ENCODE measurements around the gene PIK3C2G. TPM values are rescaled to one million over a fixed set of nuclear protein-coding genes. Genes with fewer than 3 reads are reported as not detected.

Gene PIK3C2G
- total RNA-seq, 2 experiments from 2014 or later = not detected

DNA sequence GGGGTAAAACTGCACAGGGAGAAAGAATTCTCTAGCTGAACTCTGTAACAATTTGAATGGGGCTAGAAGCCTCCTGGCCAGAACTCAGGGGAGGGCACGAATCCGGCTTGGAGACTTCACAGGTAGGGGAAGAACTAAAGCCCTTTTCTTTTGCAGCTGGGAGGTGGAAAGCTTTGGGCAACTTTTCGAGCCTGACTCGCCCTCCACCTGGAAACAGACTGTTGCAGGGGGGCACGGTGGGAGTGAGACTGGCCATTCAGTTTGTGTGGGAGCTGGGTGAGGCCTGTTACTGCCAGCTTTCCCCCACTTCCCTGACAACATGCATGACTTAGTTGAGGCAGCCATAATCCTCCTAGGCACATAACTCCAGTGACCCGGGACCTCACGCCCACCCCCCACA, 340.6 kb downstream of the PIK3C2G start:
- ChIA-PET CTCF (no interaction called here), POLR2A (no interaction called here)

DNA sequence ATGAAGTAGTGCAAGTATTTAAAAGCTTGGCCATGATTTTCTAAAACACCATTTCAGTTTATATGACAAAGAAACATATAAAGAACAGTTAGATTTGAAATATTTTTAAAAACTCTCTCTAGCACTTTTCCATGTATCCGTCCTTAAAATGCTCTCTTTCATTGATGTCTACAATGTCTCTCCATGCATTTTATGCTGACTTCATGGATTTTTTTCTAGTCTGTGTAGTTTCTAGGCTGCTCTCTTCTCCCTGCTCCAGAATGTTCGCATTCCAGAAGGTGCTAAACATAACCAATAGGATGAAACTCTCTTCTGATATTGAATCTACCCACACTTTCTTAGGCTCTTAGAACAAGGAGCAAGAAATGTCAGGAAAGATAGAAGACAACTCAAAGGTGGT, 351.7 kb downstream of the PIK3C2G start:
- CTCF ChIA-PET = no interaction called here
- POLR2A ChIA-PET = no interaction called here

DNA sequence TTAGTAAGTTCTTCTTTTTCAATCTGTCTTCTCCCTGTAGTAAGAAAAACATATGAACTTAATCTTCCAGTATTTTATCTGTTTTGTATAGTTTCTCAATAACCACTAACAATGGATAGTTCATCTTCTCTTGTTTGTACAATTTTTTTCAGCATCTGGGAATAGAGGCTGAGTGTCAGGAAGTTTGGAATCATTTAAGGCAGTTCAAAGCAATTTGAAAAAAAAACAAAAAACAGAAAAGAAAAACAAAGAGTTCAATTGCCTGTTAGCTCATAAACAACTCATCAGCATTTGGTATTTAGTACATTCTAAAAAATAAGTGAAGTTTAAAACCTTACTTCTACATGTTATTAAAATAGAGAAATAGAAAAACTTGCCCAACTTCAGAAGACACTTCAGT, 359.7 kb downstream of the PIK3C2G start:
- CTCF ChIA-PET = no interaction called here
- POLR2A ChIA-PET = no interaction called here

DNA sequence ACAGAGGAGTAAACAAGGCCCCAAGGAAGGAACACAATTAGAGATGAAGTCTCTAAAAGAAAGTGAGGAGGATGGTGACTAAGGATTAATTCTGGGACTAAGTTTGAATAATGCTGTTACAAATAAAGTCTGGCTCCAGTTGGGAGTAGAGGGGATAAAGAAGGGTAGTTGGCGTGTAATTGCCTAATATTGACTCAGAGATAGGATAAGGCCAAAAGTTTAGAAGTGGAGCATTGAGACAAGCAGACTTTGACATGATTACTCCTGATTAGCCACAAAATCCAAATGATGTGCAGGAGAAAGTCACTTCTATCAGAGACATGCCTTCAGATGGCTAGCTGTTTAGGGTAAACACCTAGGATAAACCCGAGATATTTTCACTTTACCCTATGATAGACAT, 368.1 kb downstream of the PIK3C2G start:
- CTCF ChIA-PET = no interaction called here
- POLR2A ChIA-PET = no interaction called here

DNA sequence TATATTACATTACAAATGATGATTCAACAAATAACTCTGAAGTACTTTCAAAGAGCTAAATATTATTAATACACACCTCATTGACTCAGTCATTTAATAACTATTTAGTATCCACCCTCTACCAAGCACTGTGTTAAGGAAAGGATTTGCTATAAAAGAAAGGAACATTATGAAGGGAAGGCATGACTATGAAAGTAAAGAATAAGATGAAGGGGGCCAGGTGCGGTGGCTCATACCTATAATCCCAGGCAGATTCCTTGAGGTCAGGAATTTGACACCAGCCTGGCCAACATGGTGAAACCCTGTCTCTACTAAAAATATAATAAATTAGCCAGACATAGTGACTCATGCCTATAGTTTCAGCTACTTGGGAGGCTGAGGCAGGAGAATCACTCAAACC, 368.6 kb downstream of the PIK3C2G start:
- CTCF ChIA-PET = no interaction called here
- POLR2A ChIA-PET = no interaction called here

DNA sequence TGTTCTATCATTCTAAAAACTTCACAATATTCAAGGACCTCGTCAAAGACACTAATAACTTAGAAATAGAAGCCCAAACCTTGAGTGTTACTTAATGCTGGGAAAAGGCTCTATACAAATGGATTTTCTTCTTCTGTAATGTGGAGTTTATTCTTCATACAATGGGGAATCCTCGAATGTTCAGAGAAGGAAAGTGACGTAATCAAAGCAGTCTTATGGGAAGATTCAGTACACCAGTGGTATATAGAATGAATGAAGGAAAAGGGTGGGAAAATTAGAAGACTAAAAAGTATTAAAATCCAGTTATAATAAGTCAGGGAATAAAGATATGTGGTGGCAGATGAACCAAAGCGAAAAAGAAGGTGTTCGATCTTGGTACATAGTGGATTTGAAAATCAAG, 370.0 kb downstream of the PIK3C2G start:
- ChIA-PET POLR2A (no interaction called here), CTCF (no interaction called here)

DNA sequence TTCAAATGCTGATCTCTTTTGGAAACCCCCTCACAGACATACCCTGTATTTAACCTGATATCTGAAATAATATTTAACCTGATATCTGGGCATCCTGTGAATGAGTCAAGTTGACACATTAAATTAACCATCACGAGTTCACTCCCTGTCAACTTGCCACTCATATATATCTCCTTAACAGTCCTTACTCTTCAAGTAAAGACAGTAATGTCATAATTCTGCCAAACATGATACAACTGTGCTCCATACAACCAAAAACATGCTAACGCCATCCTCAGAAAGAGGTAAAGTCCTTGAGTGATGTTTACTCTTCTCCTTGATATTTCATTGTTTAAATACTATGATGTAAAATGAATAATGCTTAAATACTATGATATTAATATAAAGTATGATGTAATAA, 371.5 kb downstream of the PIK3C2G start:
- ChIA-PET CTCF (no interaction called here), POLR2A (no interaction called here)

DNA sequence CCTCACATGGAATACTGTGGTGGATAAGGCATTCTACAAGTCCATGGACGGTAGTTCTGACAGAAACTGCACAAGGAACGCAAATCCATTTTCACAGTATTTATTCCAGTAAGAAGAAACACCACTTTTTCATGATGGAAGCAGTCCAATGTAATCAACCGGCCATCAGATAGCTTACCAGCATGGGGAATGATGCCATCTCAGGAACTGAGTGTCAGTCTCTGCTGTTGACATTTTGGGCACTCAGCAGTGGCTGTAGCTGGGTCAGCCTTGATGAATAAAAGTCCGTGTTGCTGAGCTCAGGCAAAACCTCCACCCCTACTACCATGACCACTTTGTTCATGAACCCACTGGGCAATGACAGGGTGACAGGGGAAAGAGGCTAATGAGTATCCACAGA, 373.1 kb downstream of the PIK3C2G start:
- POLR2A ChIA-PET = no interaction called here
- CTCF ChIA-PET = interaction anchor here (1.0 kb wide), 1 partner anchor 15 kb away, joined by 3 read pairs; no protein-coding TSS in a partner anchor

DNA sequence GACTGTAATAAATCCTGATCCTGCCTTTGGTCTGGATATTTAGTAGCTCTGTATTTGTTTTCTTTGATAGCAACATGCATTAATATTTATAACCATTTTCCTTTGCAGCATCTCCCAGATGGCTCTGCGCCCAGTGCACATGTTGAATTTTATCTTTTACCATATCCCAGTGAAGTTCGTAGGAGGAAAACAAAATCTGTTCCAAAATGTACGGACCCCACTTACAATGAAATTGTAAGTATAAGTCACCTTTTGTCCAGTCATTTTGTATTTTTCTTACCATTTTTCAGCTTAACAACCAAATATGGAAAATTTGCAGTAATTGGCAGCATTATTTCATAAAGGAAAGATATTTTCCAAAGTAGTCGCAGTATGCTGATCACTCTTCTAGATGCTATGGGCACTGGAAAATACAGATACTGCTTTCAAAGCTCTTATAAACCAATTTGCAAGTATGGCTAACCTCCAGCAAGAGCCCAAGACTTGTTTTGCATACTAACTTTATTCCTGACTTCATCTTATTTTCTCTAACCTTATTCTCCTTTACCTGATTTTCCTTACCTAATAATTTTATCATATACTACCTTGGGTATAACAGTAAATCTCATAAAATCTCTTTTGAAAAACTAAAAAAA, 379.1 kb downstream of the PIK3C2G start:
- POLR2A ChIA-PET = no interaction called here
- CTCF ChIA-PET = no interaction called here

DNA sequence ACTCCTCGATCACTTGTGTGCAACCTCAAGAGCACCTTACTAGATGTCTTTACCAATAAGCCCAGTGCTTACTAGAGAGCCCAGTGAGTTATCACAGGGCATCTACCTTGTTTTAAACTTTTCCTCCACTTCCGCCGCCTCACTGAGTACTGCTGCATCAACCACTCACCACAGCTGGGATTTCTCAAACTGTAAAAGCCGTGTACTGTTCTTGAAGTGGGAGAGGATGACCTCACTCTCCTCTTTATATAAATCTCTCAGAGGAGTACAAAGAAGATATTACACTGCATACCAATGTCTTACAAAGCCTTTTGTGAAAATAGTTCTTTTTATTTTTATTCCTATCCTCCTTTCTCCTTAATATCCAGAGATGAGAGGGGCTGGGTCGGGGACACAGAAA, 382.4 kb downstream of the PIK3C2G start:
- POLR2A ChIA-PET = no interaction called here
- CTCF ChIA-PET = no interaction called here

DNA sequence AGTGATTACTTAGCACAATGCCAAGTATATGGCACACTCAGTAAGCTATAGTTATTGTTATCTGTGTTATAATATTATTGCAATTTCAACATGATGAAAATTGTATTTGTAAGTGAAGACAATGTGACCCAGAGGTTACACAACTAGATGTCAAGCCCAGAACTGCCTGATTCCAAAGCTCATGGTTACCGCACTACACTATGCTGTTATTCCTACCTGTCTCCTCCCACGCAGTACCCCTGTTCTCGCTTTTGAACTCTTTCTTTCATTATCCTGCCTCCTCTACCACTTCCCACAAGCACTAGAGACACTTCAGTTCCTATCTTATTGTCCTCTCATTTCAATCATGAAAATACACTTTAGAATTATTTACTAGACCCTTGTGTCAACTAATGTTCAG, 383.2 kb downstream of the PIK3C2G start:
- ChIA-PET POLR2A (no interaction called here), CTCF (no interaction called here)

DNA sequence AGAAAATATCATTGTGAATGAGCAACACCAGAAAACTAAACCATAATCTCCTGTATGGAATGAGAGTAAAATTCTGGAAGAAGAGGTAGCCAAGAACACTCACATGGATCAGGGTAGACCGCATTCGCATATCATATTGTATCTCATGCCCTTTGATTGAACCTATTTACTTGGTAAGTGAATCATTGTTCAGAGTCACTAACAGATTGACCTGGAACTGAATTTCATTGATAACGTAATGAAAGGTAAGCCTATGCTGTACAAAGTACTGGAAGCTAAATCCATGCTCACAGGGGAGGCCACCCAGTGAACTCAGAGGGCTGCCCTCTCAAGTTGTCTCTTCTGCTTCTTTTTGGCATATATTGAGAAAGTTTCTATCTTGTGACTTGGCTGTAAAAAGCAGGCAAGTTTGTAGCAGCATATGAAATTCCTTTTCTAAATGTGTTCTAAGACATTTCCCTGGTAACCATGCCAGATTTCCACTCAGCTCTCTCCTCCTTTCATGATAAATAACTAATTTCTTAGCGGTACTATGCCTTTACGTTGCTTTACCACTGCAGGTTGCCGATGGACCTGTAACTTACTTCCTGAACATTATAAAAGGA, 385.1 kb downstream of the PIK3C2G start:
- CTCF ChIA-PET = no interaction called here
- POLR2A ChIA-PET = no interaction called here

DNA sequence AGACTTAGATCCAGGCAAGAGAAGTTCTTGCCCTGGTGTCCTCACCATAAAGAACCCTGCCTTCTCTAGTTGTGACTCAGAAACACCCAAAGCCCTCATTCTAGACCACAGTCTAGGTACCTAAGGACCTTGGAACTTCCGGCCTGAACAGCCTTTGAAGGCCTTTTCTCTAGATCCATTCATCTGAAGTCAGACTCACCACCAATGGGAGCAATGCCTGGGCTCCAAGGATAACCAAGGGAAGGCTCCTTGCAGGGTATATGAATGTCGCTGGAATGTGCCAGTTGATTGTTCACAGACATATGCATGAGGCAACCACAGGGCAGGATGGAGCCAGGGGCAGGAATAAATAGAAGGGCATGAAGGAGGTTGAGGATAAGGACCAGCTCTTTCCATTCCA, 390.2 kb downstream of the PIK3C2G start:
- POLR2A ChIA-PET = no interaction called here

DNA sequence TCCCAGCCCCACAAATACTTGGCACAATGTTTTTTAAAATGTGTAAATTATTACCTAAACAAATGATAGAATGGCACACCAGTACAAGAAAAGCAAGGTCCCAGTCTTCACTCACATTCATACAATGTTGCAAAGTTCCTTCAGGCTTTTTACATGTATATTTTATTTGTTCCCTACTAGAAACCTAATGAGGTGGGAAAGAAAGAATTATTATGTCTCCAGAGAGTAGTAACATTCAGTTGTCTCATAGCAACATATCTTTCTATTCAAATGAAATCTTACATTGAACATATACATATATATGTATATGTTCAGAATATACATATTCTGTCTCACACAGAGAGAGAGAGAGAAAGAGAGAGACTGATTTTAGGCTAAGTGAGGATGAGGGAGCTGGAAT, 391.3 kb downstream of the PIK3C2G start:
- ChIA-PET CTCF (no interaction called here), POLR2A (no interaction called here)

More for the DNA sequence above, 390.2 kb downstream of the PIK3C2G start:
- CTCF ChIA-PET = no interaction called here

DNA sequence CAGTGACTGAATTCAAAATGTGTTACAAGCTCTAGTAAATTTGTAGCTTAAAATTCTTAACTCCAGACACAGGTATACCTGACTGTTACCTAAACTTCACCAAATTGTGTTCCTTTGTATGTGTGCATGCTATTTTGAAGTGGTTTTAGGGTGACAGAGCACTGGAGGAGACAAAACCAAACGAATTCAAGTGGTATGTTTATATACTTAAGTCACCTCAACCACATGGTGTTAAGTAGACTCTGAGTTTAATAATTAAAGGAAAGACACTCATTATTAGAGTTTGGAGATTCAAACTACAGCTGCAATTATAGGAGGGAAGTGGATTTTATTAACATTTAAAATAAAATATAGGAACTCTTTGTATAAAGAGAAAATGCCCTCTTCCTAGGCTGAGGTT, 392.1 kb downstream of the PIK3C2G start:
- ChIA-PET POLR2A (no interaction called here), CTCF (interaction anchor here (0.7 kb wide), 1 partner anchor 1191 kb away, joined by 4 read pairs; no protein-coding TSS in a partner anchor)

DNA sequence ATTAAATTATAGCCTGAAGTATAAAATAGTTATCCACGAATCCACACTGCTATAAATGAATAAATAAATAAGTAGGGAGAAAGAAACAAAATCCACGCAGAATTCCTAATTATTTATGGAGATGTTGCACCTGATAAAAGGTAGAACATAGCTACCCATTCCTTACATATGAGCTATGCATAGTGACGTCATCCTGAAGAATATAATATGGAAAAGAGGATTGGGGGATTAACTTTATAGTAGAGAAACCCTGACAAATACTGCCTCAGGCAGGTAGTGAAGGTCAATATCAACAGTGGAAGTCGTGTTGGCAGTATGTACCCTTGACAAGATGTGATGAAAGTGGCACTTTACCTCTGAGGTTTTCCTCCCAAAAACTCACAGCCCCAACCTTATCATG, 394.0 kb downstream of the PIK3C2G start:
- CTCF ChIA-PET = no interaction called here
- POLR2A ChIA-PET = no interaction called here

DNA sequence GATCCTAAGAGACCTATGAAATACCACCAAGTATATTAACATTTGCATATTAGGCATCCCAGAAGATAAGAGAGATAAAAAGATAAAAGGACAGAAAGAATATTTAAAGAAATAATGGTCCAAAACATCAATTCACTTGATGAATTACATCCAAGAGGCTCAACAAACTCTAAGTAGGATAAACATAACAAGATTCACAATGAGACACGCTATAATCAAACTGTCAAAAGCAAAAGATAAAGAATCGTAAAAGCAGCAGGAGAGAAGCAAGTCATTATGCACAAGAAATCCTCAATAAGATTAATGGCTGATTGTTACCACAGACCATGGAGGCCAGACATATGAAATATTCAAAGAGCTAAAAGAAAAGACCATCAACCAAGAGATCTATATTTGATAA, 396.9 kb downstream of the PIK3C2G start:
- POLR2A ChIA-PET = no interaction called here
- CTCF ChIA-PET = interaction anchor here (0.6 kb wide), 1 partner anchor 111 kb away, joined by 5 read pairs; no protein-coding TSS in a partner anchor

DNA sequence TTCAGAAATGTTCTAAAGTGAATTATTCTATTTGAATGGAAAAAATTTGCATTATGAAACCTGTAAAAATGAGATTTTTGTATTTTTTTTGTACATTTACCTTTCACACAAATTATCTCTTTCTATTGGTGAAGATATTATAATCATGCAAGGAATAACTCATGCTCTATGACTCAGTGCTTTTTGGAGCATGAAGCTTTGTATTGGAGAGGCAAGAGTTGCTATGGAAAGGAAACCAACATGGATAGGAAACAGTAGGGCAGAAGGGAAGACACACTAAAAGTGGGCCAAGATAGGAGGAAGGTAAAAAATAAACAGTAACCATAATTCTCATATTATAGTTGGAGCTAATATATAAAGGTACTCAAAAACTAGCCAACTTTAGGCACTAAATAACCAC, 397.5 kb downstream of the PIK3C2G start:
- ChIA-PET POLR2A (no interaction called here), CTCF (no interaction called here)

DNA sequence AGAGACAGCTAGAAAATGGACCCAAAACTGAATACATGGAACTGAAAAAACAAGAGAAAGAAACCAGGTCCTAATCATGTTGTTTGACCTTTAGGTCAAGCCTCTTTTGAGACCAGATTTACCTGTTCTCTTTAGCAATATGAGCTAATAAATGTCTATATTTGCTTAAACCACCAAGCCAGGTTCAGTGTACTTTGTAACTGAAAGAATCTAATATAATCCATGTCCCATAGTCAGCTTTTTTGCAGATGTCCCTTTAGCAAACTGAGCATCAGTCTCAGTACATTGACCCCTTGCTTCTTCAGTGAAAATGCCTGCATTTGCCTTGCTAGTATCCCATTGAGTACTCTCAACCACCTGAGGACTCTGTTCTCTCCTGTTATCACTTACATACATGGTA, 414.8 kb downstream of the PIK3C2G start:
- CTCF ChIA-PET = no interaction called here
- POLR2A ChIA-PET = no interaction called here

DNA sequence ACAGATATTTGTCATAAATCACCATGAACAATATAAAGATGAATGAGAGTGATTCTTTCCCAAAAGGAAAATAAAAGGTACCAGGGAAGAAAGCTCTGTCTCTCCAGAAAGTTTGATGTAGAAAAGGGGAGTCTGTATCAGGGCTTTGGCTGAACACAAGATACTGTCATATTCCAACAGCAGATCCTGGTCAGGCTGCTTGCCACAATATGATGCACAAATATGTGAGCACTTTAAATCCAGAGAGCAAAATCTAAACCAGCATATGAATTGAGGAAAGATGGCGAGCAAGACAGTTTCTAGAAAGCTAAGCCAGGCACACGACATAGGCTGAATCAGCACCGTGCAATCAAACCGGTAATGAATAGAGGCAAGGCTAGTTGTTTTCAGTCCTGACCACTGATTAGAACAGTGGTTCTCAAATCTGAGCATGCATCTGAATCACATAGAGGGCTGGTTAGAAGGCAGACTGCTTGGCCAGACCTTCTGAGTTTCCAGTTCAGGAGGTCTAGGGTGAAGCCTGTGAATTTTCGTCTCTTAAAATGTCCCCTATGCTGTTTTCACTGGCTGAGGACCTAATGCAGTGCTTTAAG, 415.8 kb downstream of the PIK3C2G start:
- CTCF ChIA-PET = no interaction called here
- POLR2A ChIA-PET = no interaction called here

DNA sequence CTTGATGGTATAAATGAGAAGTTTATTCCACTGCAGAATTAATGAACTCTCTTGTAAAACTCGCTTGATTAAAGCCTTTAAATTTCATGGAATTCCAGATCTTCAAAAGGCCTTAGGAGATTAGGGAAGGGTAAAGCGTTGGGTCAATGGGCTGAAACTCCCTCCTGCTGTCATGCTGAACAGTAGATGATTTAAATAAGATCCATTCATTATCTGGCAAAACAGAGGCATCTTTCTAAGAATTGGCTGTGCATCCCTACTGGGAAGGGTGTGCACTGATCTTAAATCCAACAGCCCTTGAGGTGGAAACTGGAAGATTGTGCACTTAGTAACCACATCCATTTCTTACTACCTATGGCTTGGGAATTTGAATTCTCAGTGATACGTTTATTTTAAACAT, 420.5 kb downstream of the PIK3C2G start:
- ChIA-PET CTCF (no interaction called here), POLR2A (no interaction called here)

Measured in activated CD8-positive, alpha-beta memory T cell treated with anti-CD3 and anti-CD28 coated beads for 36 hours (primary cell).